Breast epithelium (tissue), 3 donors: ENCODE measurements around the gene FADD.

ENCODE experiments used
- CTCF ChIP-seq, 3 donors: fragments of 450-650 bp; IDR thresholded peaks; one replicate each; pipeline ENCODE4 v1.5.1; 2016 to 2017; ENCODE audit warnings: antibody characterized with exemption in 3 of 3, mild to moderate bottlenecking in 3 of 3, moderate library complexity in 3 of 3
- POLR2A ChIP-seq: fragments of 450-650 bp; IDR thresholded peaks from one replicate; pipeline ENCODE4 v1.6.1; 2016; ENCODE audit warnings: antibody characterized with exemption, mild to moderate bottlenecking, moderate library complexity

GRCh38 chr11:70175236-70175698, 27.8 kb upstream of the FADD start:
- TF ChIP-seq CTCF (IDR thresholded peaks at IDR 0.05), result no peak
- no peak for TF ChIP-seq POLR2A
